Stimulated activated CD4-positive, alpha-beta T cell treated with anti-CD3 and anti-CD28 coated beads, Interleukin-1b, Interleukin-23, amount 100 ng/mL, for 24 hours (primary cell): ENCODE results near the gene SLC1A7.

Experiments used
- DNase-seq, 4 experiments: peaks; one replicate each; pipeline ENCODE4 v3.0.0-alpha.2; 2020; ENCODE audit warnings: low read depth in 4 of 4, low spot score in 1 of 4

SLC1A7 gene

DNA sequence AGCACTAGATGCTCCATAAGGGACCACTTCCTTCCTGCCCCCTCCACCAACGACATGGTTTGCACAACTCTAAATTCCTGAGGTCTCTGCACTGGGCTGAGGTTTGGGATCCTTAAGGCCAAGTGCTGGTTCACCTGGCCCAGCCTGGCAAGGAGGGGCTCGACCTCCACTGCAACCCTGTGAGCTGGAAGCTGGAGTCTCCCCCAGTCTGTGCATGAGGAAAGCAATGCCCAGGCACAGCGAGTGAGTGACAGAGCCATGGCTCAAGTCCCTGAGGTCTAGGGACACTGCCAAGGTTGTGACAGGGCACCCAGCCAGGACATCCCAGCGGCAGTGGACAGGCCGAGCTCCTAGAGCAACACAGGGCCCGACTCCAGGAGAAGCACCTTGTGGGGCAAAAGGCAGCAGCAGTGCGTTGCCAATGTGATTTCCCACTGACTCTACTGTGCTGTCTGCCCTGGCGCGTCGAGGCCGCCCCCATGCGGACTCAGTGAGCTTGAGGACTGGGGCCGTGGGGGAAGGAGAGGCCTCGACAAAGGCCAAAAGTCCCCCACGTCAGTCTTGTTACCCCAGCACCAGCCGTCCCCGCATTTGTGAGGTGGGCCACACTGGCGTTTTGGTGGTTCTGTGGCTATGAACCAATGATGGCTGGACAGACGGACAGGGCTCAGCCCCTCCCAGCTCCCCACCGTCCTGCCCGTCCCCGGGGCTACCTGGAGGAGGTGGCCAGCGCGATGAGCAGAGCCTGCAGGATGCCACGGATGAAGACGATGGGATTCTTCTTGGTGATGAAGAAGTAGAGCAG is 50.4 kb downstream of the SLC1A7 start:
- no peak for DNase-seq

DNA sequence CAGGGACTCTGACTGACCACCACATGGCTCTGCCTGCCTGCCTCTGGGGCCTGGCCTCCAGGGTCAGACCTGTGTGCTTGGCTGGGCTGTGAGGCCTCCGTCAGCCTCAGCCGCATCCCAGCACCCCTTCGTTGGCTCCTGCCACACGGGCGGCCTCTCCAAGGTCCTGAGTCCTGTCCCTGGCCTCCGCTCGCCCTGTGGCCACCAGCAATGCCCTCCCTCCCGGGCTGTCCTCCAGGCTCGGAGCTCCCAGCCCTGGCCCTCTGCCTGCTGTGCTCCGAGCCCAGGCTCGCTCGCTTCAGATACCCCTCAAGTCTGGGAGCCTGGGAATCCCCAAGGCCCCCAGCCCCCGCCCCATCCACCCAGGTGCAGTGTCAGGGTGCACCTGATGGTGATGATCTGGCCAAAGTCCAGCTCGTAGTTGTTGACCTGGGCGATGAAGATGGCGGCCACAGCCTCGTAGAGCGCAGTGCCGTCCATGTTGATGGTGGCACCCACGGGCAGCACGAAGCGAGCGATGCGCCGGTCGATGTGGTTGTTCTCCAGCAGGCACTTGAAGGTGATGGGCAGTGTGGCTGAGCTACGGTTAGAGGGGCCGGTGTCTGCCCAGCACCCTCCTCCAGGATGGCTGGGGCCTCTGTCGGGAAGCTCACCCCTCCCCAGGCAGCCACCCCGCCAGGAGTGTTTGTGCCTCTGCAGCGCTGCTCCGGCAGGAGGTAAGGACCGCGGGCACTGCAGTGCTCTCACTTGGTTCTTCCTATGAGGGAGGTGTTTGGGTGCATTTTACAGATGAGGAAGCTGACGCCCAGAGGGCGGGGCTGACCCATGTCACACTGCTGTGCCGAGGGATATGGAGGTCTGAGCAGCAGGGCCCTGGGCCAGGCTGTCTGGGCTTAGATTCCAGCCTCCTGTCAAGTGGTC is 52.0 kb downstream of the SLC1A7 start:
- DNase-seq: no peak

DNA sequence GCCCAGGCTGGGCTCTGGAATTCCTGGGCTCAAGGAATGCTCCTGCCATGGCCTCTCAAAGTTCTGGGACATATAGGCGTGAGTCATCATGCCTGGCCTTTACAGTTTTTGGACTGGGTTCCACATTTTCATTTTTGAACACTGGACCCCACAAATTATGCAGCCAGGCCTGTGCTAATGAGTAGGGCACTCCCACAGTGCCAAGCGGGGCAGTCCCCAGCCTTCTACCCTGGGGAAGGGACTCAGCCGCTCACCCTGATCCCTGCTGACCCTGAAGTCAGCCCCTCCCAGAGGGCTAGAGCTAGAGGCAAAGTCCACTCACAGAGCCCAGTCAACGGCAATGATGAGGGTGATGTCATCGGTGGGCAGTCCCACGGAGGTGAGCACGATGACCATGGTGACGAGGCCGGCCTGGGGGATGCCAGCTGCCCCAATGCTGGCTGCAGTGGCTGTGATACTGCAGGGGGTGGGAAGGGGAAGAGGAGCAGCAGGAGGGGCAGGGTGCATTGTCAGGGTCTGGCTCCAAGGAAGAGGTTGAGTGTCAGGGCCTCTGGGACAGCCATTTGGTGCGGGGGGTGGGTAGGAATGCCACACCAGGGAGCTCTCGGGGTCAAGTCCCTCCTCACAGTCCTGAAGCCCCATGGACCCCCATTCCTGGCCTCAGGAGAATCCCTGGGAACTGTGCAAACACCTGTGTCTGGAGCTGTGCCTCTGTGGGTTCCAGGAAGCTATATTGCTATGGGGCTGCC is 52.8 kb downstream of the SLC1A7 start:
- no peak for DNase-seq

DNA sequence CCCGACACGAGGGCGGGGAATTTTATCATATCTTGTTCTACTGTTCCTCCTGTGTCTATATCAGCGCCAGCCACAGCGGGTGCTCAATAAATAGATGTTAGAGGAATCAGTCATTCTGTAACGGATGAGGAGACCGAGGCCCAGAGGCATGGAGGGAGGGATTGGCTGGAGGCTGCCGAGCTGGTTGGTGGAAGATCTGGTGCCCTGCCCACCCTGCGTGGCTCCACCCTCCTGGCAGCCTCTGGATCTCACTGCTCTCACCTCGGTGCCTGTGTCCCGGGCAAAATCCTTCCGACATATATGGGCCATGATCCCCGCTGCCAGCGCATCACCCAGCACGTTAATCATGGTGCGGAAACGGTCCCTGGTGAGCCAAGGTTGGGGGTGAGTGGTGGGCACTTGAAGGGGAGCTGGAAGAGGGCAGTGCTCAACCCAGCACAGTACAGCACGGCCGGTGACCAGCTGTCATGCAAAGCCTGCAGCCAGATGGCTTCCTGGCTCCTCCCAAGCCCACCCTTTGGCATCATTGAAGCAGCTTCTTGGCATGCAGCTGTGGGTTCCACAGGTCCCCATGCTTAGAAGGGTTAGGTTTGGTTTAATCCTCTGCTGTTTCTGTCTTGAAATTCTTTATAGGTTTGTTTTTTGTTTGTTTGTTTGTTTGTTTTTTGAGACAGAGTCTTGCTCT is 53.7 kb downstream of the SLC1A7 start:
- no peak for DNase-seq

DNA sequence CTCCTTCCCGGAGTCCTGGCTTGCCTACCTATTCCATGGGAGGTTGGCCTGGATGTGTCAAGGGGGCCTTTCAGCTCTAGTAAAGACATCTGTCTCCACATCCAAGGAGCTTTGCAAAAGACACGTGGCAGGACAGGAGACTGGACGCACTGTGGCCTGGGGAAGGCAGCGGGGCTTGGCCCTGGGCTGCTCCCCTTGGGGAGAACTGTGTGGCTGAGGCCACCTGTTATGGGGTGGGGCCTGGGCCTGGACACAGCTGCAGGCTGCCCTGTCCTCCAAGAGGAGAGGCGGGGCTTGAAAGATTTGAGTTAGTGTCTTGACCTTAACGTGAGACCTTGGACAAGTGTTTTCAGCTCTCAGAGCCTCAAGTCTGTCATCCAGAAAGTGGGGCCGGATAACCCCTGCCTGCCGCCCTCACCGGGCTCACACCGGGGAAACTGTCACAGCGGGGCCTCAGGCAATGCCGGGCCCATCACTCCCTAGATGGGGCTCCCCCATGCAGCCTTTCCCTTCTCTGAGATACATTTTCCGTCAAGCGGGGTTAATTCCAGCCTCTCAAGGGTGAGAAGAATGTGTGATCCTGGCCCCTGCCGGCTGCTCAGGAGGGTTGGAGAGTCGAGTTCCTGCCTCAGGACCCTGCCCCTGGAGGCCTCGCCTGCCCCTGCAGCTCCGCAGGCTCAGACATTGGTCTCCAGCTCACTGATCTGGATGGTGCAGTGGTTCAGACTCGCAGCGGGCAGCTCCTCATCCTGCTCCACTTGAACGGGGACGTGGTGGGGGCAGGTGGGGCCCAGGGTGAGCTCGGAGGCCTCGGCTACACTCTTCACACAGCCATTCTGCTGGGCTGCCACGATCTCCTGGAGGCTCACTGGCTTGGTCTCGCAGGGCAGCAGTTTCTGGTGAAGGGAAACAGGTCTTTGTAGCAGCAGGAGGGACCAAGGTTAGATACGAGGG is 54.8 kb downstream of the SLC1A7 start:
- DNase-seq: no peak

DNA sequence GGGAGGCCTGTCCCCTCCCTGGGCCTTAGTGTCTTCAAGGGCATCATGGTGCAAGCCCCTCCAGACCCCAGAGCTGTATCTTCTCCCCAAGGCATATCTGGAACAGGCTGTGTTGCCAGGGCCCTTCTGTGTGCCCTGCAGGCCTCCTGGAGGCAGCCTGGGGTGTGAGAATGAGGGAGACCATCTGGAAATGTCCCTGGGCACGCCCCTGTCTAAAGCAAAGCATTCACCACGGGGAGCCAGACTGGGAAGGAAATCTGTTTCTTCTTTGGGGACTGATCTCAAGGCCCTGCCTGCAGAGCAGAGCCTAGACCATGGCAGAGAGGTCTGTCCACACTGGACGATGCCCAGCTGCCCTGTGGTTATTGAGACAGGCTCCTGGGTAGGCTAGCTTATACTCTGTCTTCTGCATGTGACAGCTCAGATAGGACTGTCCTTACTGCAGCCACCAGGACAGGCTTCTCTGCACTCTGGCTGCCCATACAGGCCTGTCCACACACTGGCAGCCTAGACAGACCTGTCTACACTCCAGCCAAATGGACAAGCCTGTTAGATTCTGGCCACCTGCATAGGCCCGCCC is 55.9 kb downstream of the SLC1A7 start:
- DNase-seq: no peak

DNA sequence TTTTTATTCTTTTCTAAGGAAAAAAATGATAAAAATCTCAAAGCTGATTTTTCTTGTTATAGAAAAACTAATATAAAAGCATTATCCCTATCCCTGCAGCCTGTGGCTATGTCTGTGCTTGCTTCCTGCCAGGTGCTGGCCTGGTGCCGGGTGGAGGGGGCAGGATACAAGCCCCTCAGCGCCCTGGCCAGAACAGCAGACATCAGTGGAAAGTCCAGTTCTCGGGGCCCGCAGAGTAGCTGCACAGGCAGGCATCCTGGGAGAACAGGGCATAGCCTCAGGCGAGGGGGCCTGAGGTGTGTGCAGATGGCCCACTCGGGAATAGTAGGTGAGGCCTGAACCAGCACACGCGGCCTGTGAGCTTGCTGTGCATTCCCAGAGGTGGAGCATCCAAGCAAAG is 57.0 kb downstream of the SLC1A7 start:
- DNase-seq: no peak

DNA sequence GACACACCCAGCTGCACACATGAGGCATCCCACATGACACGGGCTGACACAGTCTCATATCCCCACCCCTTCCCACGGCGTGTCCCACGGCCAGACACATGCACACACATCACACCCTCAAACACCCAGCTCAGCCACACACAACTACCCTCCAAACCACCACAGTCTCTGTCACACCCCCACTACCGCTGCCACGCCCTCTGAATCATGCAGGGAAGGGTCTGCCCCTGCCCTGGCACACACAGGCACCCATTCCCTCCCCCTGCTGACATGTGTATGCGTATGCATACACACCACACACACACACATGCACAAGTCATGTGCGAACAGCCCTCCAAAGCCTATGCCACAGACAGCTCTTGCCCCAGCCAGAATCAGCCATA is 57.9 kb downstream of the SLC1A7 start:
- no peak for DNase-seq

DNA sequence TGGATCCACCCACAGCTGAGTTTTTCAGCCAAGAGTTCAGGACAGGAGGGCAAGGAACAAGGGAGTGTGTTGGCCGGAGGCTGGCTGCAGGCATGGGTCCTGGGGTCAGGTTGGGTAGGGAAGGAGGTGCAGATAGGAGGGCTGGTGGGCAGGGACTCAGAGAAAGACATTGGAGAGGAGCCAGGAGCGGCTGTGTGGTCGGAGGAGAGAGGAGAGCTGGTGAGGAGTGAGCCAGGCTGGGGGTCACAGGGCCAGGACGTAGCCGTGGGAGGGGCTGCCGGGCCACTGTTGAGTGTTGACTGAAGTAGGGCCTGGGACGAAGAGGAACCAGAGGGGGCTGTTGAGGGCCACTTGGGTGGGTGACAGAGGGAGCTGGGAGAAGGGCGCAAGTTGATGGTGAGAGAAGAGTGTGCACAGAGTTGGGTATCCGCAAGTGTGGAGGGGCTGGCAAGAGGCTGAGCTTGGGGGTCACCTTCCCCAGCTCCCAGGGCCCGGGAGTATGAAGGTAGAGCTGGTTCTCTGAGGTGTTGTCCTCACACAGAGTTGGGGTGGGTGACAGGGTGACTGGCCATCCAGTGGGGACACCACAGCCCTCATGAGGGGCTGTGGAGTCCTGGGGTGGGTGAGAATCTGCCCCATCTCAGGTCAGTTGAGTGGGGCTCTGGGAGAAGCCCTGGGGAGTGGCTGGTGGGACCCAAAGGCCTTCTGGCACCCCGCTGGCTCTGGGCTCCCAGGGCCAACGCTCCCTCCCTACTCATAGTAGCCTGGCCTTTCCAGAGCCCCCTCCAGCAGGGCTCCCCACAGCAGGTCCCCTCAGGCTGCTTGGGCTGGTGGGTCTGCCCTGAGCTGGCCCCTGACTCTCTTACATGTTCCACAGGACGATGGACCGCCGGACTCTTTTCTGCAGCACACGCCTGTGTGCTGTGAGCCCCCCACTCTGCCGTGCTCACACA is 58.5 kb downstream of the SLC1A7 start:
- DNase-seq: no peak

DNA sequence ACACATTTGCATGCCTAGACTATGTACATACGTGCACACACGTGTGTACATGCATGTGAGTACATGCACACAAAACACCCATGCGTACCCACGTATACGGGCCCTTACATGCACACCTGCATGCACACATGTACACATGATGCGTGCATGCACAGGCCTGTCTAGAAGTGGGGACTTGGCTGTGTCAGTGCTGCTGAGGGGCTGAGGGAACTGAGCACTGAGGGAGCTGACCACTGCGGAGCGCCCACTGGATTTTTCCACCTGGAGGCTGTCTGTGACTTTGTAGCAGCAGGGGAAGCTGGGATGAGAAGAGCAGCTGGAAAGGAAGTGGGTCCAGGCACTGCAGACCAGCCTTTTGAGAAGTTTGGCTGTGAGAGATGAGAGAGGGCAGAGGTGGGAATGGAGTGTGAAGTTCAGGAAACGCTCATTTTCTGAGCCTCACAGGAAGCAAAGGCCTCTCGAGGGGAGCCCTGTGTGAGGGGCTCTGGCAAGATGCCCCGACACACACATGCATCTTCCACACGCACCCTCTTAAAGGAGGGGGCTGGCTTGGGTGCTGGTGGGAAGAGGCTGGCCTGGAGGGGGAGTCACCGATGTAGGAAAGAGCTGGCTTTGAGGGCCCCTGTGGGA is 59.5 kb downstream of the SLC1A7 start:
- DNase-seq: no peak

DNA sequence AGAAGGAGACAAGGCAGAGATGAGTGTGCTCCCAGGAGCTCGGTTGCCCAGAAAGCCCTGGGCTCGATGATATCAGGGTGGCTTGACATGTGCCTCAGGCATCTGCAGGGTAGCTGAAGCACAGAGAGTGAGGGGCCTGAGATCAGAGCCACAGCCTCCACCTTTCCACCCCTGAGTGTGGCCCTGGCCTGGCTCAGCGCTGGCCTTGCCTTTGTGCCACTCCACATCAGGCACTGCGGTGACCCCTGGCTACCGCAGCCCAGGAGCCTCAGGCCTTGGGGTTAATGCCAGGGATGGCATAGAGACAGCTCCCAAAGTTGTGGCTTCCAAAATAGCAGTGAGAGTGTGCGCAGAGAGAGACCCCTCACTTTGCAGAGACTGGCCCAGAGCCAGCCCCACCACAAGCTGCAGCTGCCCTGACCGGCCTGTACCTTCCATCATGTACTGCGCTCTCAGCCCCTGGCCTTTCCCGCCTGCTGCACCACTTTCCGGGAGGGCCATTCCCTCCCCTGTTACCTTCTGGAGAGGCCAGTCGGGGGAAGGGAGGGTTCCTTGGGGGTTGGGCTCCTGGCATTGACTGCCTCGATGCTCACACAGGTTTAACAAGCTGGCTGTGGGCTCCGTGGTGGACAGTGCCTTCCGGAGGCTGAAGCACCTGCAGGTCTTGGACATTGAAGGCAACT is 60.9 kb downstream of the SLC1A7 start:
- no peak for DNase-seq

DNA sequence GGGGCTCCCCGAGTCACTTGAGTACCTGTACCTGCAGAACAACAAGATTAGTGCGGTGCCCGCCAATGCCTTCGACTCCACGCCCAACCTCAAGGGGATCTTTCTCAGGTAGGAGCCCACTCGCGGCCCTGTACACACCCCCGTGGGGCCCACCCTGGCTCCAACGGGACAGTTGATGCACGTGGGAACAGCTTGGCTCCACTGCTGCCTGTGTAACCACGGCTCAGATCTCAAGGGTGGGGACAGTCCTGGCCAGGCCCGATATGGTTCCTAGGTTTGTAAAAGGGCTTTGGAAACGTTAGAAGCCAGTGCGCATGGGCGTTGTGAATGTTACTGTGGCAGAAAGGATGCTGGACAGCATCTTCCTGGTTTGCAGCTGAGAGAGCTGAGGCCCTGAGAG is 61.7 kb downstream of the SLC1A7 start:
- DNase-seq: no peak

DNA sequence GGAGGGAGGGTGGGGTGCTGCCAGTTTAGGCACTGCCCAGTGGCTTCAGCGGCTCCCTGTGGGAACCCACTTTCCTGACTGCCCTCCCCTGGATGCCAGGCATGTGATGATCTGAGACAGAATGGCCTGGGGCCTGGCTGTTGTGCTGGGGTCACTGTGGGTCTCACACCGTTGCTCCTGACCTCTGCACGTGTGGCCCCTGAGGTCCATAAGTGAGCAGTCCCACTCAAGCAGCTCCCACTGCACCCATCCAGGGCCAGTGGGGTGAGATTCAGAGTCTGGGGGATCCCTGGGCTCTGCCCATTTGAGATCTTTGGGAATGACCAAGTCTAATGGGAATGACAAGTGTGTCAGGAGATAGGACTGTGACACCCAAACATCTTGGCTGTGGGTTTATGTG is 62.4 kb downstream of the SLC1A7 start:
- DNase-seq: no peak

DNA sequence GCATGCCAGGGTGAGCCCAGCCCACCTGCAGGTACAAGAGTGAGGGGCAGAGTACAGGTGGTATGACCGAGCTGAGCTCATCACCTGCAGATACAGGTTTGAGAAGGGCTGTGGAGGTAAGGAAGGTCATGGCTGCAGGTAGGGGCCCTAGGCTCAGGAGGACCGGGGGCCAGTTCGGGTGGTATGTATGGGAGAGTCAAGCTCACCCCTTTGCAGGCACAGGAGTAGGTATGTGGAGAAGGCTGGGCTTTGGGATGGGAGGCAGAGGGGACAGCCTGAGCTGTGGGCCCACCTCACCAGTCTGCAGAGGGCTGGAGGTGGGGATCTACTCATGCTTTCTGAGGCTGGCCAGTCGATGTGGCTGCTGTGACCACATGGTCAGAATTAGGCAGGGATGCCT is 63.2 kb downstream of the SLC1A7 start:
- no peak for DNase-seq

DNA sequence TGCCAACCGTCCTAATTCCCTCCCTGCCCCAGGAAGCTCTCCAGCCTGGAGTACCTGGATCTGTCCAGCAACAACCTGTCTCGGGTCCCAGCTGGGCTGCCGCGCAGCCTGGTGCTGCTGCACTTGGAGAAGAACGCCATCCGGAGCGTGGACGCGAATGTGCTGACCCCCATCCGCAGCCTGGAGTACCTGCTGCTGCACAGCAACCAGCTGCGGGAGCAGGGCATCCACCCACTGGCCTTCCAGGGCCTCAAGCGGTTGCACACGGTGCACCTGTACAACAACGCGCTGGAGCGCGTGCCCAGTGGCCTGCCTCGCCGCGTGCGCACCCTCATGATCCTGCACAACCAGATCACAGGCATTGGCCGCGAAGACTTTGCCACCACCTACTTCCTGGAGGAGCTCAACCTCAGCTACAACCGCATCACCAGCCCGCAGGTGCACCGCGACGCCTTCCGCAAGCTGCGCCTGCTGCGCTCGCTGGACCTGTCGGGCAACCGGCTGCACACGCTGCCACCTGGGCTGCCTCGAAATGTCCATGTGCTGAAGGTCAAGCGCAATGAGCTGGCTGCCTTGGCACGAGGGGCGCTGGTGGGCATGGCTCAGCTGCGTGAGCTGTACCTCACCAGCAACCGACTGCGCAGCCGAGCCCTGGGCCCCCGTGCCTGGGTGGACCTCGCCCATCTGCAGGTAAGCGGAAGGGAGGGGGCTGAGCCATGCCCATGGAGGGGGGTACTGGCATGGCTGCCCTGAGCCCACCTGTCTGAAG is 63.9 kb downstream of the SLC1A7 start:
- DNase-seq: no peak

DNA sequence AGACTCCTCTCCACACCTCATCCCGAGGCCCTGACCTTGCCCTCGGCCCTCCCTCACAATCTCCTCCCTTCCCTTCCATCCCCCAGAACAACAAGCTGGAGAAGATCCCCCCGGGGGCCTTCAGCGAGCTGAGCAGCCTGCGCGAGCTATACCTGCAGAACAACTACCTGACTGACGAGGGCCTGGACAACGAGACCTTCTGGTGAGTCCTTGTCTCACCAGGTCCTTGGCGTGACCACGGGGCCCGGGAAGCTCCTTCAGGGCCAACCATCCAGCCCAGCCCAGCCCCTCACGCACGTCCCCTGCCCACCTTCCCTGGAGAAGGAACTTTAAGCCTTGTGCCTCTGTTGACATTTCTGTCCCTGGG is 64.9 kb downstream of the SLC1A7 start:
- no peak for DNase-seq
